Esophagus squamous epithelium (tissue), 4 donors: ENCODE data around the gene PYGB.

Source experiments
- CTCF ChIP-seq, 6 experiments: fragments of 450-650 bp in 4 of 6; fragments of 200-600 bp in 2 of 6; sonication (generic) in 2 of 6; IDR thresholded peaks; one replicate each; pipeline ENCODE4 v1.5.1; 2016 to 2019; ENCODE audit warnings: antibody characterized with exemption in 6 of 6, mild to moderate bottlenecking in 4 of 6, moderate library complexity in 4 of 6
- POLR2A ChIP-seq, 4 donors: fragments of 450-650 bp; IDR thresholded peaks; one replicate each; pipeline ENCODE4 v1.6.1; 2017; ENCODE audit warnings: antibody characterized with exemption in 4 of 4, mild to moderate bottlenecking in 4 of 4, moderate library complexity in 3 of 4

GRCh38 chr20:25198663-25199383, 49.1 kb upstream of the PYGB start:
- TF ChIP-seq CTCF (IDR thresholded peaks at IDR 0.05): no peak
- TF ChIP-seq POLR2A (IDR thresholded peaks at IDR 0.05): no peak
